SK-N-SH (cell line): Measurements from ENCODE around the gene C1orf159.
"Not testable (repeated sequence)": the region's sequence is repeated elsewhere in the genome, so short reads cannot be mapped to it uniquely, and the experiment has no call there.

ENCODE experiments used
- CTCF ChIP-seq: fragments of 200-600 bp; sonication (generic); IDR thresholded peaks from 2 replicates; pipeline ENCODE4 v1.6.1; 2017; ENCODE audit warnings: antibody characterized with exemption, mild to moderate bottlenecking, moderate library complexity
- GABPA ChIP-seq: IDR thresholded peaks from 2 replicates; pipeline ENCODE4 v1.4.0; 2012; ENCODE audit warnings: low read depth, mild to moderate bottlenecking
- POLR2AphosphoS5 ChIP-seq: IDR thresholded peaks from 2 replicates; pipeline ENCODE4 v1.6.1; 2012; ENCODE audit warnings: low read depth, low read length
- RXRA ChIP-seq: IDR thresholded peaks from 2 replicates; pipeline ENCODE4 v1.4.0; 2012; ENCODE audit warnings: low read depth, mild to moderate bottlenecking, borderline replicate concordance

DNA sequence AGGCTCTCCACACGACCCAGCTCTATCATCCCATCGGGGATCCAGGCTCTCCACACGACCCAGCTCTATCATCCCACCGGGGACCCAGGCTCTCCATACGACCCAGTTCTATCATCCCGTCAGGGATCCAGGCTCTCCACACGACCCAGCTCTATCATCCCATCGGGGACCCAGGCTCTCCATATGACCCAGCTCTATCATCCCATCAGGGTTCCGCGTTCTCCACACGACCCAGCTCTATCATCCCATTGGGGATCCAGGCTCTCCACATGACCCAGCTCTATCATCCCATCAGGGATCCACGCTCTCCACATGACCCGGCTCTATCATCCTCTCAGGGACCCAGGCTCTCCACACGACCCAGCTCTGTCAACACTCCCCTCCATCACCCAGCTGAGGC is 37.3 kb upstream of the C1orf159 start:
- not testable (repeated sequence) for TF ChIP-seq POLR2AphosphoS5, CTCF, RXRA, GABPA
